IPS DF 6.9 (cell line): ENCODE measurements around the gene RUFY3.
"Not testable (repeated sequence)": the region's sequence is repeated elsewhere in the genome, so short reads cannot be mapped to it uniquely, and the experiment has no call there.

Experiments used
- DNase-seq: peaks from one replicate; pipeline ENCODE4 v3.0.0-alpha.2; 2013; ENCODE audit warnings: low read depth, low spot score
- H3K27ac ChIP-seq: one replicate; pipeline ENCODE4 v1.5.1; 2013; ENCODE audit warnings: low read length, control low read depth
- H3K27me3 ChIP-seq: 2 replicates; pipeline ENCODE4 v1.6.1; 2013; ENCODE audit warnings: mild to moderate bottlenecking, low read length; ENCODE audit not compliant: control insufficient read depth, insufficient read depth
- H3K36me3 ChIP-seq: 2 replicates; pipeline ENCODE4 v1.6.1; 2013; ENCODE audit warnings: low read length; ENCODE audit not compliant: control insufficient read depth, insufficient read depth
- H3K4me1 ChIP-seq: 2 replicates; pipeline ENCODE4 v1.6.1; 2013; ENCODE audit warnings: low read length; ENCODE audit not compliant: control insufficient read depth, insufficient read depth
- H3K4me3 ChIP-seq: 2 replicates; pipeline ENCODE4 v1.5.1; 2013; ENCODE audit warnings: mild to moderate bottlenecking, low read length
- H3K9me3 ChIP-seq: 2 replicates; pipeline ENCODE4 v1.6.1; 2013; ENCODE audit warnings: low read length, inconsistent platforms; ENCODE audit not compliant: control insufficient read depth, insufficient read depth
- WGBS: extraction: QIAGEN DNeasy Blood & Tissue Kit; methylation state at CpG from one replicate; pipeline ENCODE4 v1.1.7; 2013; ENCODE audit warnings: mixed read lengths, missing lambda C conversion rate; ENCODE audit not compliant: insufficient read length, insufficient coverage; 5-methylcytosine and 5-hydroxymethylcytosine counted together

The RUFY3 gene, protein sequence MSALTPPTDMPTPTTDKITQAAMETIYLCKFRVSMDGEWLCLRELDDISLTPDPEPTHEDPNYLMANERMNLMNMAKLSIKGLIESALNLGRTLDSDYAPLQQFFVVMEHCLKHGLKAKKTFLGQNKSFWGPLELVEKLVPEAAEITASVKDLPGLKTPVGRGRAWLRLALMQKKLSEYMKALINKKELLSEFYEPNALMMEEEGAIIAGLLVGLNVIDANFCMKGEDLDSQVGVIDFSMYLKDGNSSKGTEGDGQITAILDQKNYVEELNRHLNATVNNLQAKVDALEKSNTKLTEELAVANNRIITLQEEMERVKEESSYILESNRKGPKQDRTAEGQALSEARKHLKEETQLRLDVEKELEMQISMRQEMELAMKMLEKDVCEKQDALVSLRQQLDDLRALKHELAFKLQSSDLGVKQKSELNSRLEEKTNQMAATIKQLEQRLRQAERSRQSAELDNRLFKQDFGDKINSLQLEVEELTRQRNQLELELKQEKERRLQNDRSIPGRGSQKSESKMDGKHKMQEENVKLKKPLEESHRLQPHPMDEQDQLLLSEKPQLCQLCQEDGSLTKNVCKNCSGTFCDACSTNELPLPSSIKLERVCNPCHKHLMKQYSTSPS

DNA sequence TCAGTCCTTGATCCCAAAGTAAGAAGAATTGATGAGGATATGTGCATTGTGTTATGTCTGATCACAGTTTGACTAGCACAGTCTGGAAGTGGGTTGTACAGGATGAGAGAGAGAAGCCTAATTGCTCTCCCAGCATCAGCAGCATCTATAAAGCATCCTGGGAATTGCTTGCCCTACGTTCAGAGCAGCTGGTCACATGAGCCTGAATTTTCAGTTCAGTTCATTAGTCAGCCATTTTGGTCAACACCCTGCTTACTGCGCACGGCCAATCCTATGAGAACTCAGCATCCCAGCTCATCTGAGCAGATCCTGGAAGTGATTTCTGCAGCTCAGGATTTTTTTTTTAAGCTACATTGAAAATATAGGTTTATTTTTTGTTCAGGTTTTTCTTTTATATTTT is at the start of gene RUFY3:
TSS of gene RUFY3 (plus strand) at position 218 of the 400 bp plus-strand sequence. CDS start 610 bp downstream, outside the sequence.
- WGBS: no CpG with 5 or more reads among the region's 3 CpGs
- no peak within 1 kb of the TSS for H3K27ac ChIP-seq

DNA sequence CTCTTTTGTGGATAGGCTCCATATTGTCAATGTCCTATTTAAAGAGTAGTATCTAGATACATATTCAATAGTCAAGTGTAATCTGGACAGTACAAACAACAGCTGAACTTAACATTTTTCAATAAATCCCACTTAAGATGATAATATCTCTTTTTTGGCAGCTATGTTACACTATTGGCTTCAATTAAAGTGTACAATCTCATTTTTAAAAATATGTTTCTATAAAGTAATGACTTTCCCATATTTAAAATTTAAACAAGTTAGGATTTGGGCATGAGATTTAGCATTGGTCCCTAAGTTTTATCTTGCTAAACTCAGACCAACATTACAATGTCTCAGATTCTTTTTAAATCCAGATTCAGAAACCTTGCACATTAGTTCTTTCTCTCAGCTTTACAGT is 47.6 kb upstream of the RUFY3 start:
- H3K27ac ChIP-seq: no peak overlapping the region
- no peaks in the 10 kb centered on the region for H3K36me3 ChIP-seq
- DNase-seq: no peak
- no peak overlapping the region for H3K4me3 ChIP-seq
- H3K4me1 ChIP-seq: no peaks in the 10 kb centered on the region
- H3K27me3 ChIP-seq: no peaks in the 10 kb centered on the region
- H3K9me3 ChIP-seq: no peaks in the 10 kb centered on the region

More for the DNA sequence above, at the start of gene RUFY3:
- H3K4me3 ChIP-seq: no peak within 1 kb of the TSS
- no peaks in the 10 kb centered on the region for H3K27me3 ChIP-seq
- DNase-seq: no peak
- no peaks in the 10 kb centered on the region for H3K9me3 ChIP-seq
- H3K36me3 ChIP-seq: no peaks in the 10 kb centered on the region; the same call in 1 of the 2 replicates
- H3K4me1 ChIP-seq: peaks cover 1% of the 10 kb centered on the region; the same call in 1 of the 2 replicates

DNA sequence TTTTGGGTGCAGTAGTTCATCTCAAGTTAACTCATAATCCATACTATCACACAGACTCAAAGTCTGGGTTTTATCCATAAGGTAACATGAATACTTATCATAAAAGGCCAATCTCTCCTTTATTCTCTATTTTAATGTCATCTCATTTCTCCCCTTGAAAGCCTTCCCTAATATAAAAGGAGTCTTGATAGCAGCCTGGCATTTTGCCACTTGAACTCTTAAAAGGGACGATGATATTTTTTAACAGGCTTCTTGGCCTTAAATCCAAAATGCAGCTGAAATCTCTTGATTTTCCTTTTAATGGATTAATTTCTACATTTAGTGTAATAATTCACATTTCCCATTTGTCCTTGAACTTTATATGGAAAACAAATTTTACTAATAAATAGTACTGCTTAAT is 47.0 kb upstream of the RUFY3 start:
- Histone ChIP-seq H3K36me3 (no peaks in the 10 kb centered on the region), H3K9me3 (no peaks in the 10 kb centered on the region), H3K27ac (no peak overlapping the region), H3K4me3 (no peak overlapping the region), H3K27me3 (no peaks in the 10 kb centered on the region), H3K4me1 (no peaks in the 10 kb centered on the region)
- WGBS: no CpG with 5 or more reads among the region's 1 CpG
- DNase-seq: no peak

DNA sequence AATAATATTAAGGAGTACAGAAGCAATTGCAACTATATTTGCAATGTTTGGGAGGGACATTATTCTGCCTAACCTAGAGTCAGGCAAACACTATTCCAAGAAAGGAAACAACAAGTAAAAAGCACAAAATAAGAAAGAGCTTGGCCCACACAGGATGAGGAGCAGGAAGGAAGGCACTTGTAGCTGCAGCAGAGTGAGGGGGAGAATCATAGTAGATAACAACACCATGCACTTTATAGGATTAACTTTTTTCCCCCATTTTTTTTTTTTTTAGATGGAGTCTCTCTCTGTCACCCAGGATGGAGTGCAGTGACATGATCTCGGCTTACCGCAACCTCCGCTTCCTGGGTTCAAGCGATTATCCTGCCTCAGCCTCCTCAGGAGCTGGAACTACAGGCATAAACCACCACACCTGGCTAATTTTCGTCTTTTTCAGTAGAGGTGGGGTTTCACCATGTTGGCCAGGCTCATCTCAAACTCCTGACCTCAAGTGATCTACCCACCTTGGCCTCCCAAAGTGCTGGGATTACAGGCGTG is 45.1 kb upstream of the RUFY3 start:
- no peaks in the 10 kb centered on the region for H3K36me3 ChIP-seq
- H3K27ac ChIP-seq: no peak overlapping the region
- no peak overlapping the region for H3K4me3 ChIP-seq
- H3K27me3 ChIP-seq: no peaks in the 10 kb centered on the region
- H3K4me1 ChIP-seq: no peaks in the 10 kb centered on the region
- no CpG with 5 or more reads among the region's 6 CpGs for whole genome bisulfite sequencing
- H3K9me3 ChIP-seq: no peaks in the 10 kb centered on the region
- DNase-seq: no peak

DNA sequence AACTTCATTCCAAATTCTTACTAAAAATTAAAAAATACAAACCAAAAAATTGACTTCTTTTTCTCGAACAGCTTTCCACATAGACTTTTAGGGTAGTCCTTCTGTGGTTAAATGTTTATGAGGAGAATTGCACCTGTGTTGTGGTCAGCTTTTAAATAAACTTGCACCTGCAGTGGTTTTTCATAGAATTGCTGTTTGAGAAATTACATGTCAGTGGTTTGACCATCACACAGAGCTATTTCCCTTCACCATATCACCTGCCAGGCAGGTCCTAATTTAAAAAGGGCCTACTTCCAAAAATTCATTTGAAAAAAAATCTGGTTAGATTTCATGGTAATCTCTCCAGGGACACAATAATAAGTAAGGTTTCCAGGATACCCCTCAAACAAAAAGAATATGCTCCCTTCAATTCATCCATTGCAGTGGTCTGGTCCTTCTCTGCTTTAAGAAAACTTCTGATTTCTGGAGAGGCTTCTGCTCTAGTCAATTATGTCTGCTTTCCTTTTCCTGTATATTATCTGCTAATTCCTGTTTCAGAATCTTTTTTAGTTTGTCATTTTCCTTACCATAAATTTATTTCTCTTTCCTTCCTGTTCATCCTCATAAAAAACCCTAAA is 43.3 kb upstream of the RUFY3 start:
- Histone ChIP-seq H3K4me1 (no peaks in the 10 kb centered on the region), H3K4me3 (no peak overlapping the region), H3K36me3 (no peaks in the 10 kb centered on the region), H3K9me3 (no peaks in the 10 kb centered on the region), H3K27me3 (no peaks in the 10 kb centered on the region), H3K27ac (no peak overlapping the region)
- no peak for DNase-seq
- 100% methylated on average over 1 of the region's 1 CpG for WGBS

DNA sequence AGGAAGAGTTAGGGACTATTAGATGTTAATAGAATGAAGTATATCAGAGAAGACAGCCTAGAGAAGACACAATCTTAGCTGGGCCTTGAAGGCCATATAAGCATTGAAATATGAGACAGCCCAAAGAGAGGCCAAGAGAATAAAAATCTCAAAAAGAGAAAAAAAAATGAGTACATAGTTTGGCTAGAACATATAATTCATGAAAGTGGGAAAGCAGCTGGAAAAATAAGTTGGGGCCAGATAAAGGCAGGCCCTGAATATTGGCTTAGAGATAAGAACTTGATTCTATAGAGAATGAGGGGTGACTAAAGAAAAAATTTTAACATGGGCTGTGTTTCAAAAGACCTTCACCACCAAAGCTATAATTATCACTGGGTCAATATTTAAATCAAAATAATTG is 40.8 kb upstream of the RUFY3 start:
- no peak for DNase-seq
- no peaks in the 10 kb centered on the region for H3K9me3 ChIP-seq
- H3K27me3 ChIP-seq: no peaks in the 10 kb centered on the region
- no peak overlapping the region for H3K4me3 ChIP-seq
- H3K36me3 ChIP-seq: no peaks in the 10 kb centered on the region
- no peaks in the 10 kb centered on the region for H3K4me1 ChIP-seq
- H3K27ac ChIP-seq: no peak overlapping the region

DNA sequence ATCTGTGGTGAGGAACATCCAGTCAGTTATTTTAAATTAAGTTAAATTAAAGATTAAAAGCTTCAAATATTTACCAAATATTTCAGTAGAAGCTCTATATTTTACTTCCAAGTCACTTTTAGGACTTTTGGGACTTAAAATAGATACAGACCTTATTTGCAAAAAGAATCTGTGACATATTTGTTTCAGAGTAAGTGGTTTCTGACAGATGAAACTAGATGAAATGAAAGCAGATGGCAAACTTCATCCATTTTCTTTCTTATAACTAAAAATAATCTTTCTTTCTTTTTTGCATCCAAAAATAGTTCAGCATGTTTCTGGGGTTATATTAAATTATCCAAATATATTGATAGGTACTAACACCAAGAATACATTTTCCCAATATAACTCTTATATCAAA is 40.1 kb upstream of the RUFY3 start:
- Histone ChIP-seq H3K9me3 (no peaks in the 10 kb centered on the region), H3K4me3 (no peak overlapping the region), H3K4me1 (no peaks in the 10 kb centered on the region), H3K36me3 (no peaks in the 10 kb centered on the region), H3K27me3 (no peaks in the 10 kb centered on the region), H3K27ac (no peak overlapping the region)
- no peak for DNase-seq

DNA sequence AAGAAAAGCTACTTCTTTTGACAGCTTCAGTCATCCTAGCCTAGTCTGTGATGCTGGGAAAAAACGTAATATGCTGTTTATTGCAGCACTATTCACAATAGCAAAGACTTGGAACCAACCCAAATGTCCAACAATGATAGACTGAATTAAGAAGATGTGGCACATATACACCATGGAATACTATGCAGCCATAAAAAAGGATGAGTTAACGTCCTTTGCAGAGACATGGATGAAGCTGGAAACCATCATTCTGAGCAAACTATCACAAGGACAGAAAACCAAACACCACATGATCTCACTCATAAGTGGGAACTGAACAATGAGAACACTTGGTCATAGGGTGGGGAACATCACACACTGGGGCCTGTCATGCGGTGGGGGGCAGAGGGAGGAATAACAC is 39.6 kb upstream of the RUFY3 start:
- H3K4me1 ChIP-seq, H3K27me3 ChIP-seq, H3K36me3 ChIP-seq, H3K9me3 ChIP-seq, DNase-seq, H3K27ac ChIP-seq, H3K4me3 ChIP-seq: not testable (repeated sequence)
- WGBS: no CpG with 5 or more reads among the region's 3 CpGs

DNA sequence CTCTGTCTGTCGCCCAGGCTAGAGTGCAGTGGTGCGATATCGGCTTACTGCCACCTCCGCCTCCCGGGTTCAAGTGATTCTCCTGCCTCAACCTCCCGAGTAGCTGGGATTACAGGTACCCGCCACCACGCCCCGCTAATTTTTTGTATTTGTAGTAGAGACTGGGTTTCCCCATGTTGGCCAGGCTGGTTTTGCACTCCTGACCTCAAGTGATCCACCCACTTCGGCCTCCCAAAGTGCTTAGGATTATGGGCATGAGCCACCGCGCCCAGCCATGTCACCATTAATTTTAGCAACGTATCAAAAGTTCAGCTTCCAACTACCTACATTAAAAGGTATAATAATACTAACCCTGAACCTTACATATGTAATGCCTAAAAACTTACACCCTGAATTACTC is 34.4 kb upstream of the RUFY3 start:
- no peaks in the 10 kb centered on the region for H3K27me3 ChIP-seq
- H3K4me3 ChIP-seq: peak overlapping the region; percentile 73; the same call in 1 of the 2 replicates
- no peaks in the 10 kb centered on the region for H3K36me3 ChIP-seq
- H3K9me3 ChIP-seq: no peaks in the 10 kb centered on the region
- no CpG with 5 or more reads among the region's 13 CpGs for WGBS
- DNase-seq: no peak
- H3K27ac ChIP-seq: no peak overlapping the region
- H3K4me1 ChIP-seq: no peaks in the 10 kb centered on the region

DNA sequence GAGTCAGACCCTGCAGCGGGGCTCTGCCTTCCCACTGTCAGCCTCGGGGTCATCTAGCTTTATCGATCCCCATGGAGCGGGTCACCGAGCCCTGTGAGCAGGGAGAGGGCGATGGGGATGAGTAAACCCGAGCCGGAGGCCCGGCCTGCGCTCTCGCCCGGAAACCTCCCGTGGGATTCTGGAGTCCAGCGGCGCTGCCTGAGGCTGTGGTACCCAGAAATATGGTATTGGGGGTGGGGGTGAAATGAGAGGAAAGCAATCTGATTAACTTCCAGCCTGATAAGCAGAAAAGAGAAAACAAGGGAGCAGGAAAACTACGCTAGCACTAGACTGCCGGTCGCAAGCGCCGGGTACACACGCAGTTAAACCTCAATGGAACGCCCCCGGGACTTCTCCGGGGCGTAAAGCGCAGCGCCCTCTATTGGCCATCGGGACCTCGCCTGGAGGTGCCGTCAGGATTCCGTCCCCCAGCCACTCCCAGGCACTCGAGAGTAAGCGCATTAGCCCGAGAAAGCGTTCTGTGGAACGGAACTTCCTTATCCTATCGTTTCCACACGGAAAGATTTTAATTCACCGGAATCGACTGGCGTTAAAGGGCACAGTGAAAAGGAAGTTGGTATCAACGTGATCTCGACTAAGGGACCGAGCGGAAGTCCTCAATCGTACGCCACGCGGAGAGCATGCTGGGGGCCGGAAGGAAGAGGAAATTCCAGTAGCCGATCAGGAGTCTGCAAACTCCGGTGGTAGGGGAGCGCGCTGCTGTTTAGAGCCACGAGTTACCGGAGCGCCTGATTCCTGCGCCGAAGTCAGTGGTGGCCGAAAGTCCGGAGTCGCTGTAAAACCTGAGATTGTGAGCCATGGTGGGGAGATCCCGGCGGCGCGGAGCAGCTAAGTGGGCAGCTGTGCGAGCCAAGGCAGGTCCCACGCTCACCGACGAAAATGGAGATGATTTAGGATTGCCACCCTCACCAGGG is 33.7 kb upstream of the RUFY3 start, which contains the start of gene UTP3:
TSS of gene UTP3 (plus strand) at position 712 of the 974 bp plus-strand sequence. CDS start at position 858, 146 bp downstream.
- Histone ChIP-seq H3K4me3 (peak within 1 kb of the TSS; percentile 73), H3K4me1 (no peaks in the 10 kb centered on the region)

More for the DNA sequence above, 33.7 kb upstream of the RUFY3 start, which contains the start of gene UTP3:
- H3K36me3 ChIP-seq: no peaks in the 10 kb centered on the region
- peak; percentile 95 for DNase-seq
- H3K27ac ChIP-seq: no peak within 1 kb of the TSS
- H3K9me3 ChIP-seq: no peaks in the 10 kb centered on the region
- no peaks in the 10 kb centered on the region for H3K27me3 ChIP-seq
- WGBS: no CpG with 5 or more reads among the region's 70 CpGs
